ENCODE results near the gene DNAJA4.

DNAJA4 gene

GRCh38 chr15:78317145-78317836 lies 52.9 kb downstream of the DNAJA4 start:
- DNase-seq = no peak

- DNase-seq = no peak
These were observed 55.2 kb downstream of the DNAJA4 start for GRCh38 chr15:78319588-78319987.

GRCh38 chr15:78320183-78320582 lies 55.8 kb downstream of the DNAJA4 start:
- DNase-seq = no peak

GRCh38 chr15:78321041-78321570 lies 56.7 kb downstream of the DNAJA4 start:
- DNase-seq = no peak

GRCh38 chr15:78321786-78322185 lies 57.4 kb downstream of the DNAJA4 start:
- no peak for DNase-seq

- DNase-seq = no peak
These were observed 57.9 kb downstream of the DNAJA4 start for GRCh38 chr15:78322243-78322642.

- DNase-seq = no peak
These were observed 58.6 kb downstream of the DNAJA4 start for GRCh38 chr15:78322724-78323521.

- DNase-seq = no peak
These were observed 59.3 kb downstream of the DNAJA4 start for GRCh38 chr15:78323693-78324092.

GRCh38 chr15:78324144-78324543 lies 59.8 kb downstream of the DNAJA4 start:
- DNase-seq = no peak

- DNase-seq = no peak
These were observed 60.9 kb downstream of the DNAJA4 start for GRCh38 chr15:78325092-78325843.

- DNase-seq = no peak
These were observed 63.1 kb downstream of the DNAJA4 start for GRCh38 chr15:78327466-78327865.

GRCh38 chr15:78329625-78330024 lies 65.3 kb downstream of the DNAJA4 start:
- peak; percentile 20 for DNase-seq

Measured in activated CD4-positive, alpha-beta T cell treated with anti-CD3 and anti-CD28 coated beads, Interleukin-2, amount 50 U/mL, for 16 hours (primary cell).